ENCODE measurements around the gene GFRA1. TPM values are rescaled to one million over a fixed set of nuclear protein-coding genes. Genes with fewer than 3 reads are reported as not detected.
A peak's percentile ranks its signal among the peaks of the same experiment; 100 is the strongest.

Gene GFRA1
- total and polyA plus RNA-seq, 7 donors = under 0.01 to 115 (median 38.9) TPM

DNA sequence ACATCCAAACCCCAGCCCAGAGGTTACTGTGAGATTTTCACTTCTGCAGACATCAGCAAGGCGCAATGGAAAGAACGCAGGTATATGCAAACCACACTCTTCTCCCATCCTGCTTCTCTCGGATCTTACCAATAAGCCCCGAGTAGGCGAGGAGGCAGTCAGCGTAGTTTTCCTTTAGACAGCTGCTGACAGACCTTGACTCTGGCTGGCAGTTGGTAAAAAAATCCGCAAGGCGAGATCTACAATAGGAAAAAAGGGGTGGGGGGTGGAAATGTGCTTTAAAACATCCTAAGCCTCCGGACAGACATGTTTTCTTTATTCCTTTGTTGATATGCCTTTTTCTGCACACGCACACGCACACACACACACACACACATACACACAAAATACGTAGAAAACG, 176.5 kb downstream of the GFRA1 start:
- DNase-seq = no peak
- WGBS, 2 donors = 59 to 71% methylated on average over 13 of the region's 13 CpGs
- Histone ChIP-seq H3K4me1 (peaks cover 0 to 20% (median 11%) of the 10 kb centered on the region in 4 donors), H3K27me3 (no peaks in the 10 kb centered on the region), H3K36me3 (no peaks in the 10 kb centered on the region), H3K9me3 (no peaks in the 10 kb centered on the region), H3K27ac (no peak overlapping the region), H3K4me3 (no peak overlapping the region)
- no peak for TF ChIP-seq EP300 (IDR thresholded peaks at IDR 0.05)
- TF ChIP-seq POLR2AphosphoS5 (IDR thresholded peaks at IDR 0.05) = no peak
- TF ChIP-seq, protein P1, sequence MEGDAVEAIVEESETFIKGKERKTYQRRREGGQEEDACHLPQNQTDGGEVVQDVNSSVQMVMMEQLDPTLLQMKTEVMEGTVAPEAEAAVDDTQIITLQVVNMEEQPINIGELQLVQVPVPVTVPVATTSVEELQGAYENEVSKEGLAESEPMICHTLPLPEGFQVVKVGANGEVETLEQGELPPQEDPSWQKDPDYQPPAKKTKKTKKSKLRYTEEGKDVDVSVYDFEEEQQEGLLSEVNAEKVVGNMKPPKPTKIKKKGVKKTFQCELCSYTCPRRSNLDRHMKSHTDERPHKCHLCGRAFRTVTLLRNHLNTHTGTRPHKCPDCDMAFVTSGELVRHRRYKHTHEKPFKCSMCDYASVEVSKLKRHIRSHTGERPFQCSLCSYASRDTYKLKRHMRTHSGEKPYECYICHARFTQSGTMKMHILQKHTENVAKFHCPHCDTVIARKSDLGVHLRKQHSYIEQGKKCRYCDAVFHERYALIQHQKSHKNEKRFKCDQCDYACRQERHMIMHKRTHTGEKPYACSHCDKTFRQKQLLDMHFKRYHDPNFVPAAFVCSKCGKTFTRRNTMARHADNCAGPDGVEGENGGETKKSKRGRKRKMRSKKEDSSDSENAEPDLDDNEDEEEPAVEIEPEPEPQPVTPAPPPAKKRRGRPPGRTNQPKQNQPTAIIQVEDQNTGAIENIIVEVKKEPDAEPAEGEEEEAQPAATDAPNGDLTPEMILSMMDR (IDR thresholded peaks at IDR 0.05) = no peak
- TF ChIP-seq POLR2A (IDR thresholded peaks at IDR 0.05) = no peak
- intact Hi-C loops (cut with DNase I) = no loop called here

DNA sequence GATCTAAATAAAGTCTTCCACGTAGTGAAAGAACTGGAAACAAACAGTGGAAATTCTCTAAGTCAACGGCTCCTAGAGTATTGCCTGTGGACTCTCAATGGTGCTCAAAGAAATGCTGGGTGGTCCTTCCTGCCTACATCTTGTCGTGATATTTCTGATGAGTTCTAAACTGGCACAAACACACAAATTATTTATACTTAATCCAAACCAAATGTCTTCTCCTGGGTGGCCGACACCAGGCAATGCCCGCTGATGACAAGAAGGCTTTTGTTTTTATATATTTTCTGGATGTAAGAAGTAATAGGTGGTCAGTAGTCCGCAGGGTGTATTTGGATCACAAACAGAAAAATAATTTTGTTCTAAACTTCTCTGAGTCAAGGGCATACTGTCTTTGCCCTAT, 178.7 kb downstream of the GFRA1 start:
- intact Hi-C loops (cut with DNase I) = no loop called here
- Histone ChIP-seq H3K9me3 (no peaks in the 10 kb centered on the region), H3K36me3 (no peaks in the 10 kb centered on the region), H3K4me3 (no peak overlapping the region), H3K27me3 (no peaks in the 10 kb centered on the region), H3K27ac (no peak overlapping the region), H3K4me1 (peaks cover 0 to 22% (median 14%) of the 10 kb centered on the region in 4 donors)
- DNase-seq = no peak
- 74 to 79% methylated on average over 6 of the region's 6 CpGs for WGBS, 2 donors
- TF ChIP-seq EP300 (IDR thresholded peaks at IDR 0.05) (no peak), POLR2A (IDR thresholded peaks at IDR 0.05) (no peak), POLR2AphosphoS5 (IDR thresholded peaks at IDR 0.05) (no peak)
- TF ChIP-seq, protein P1 (IDR thresholded peaks at IDR 0.05) = no peak

DNA sequence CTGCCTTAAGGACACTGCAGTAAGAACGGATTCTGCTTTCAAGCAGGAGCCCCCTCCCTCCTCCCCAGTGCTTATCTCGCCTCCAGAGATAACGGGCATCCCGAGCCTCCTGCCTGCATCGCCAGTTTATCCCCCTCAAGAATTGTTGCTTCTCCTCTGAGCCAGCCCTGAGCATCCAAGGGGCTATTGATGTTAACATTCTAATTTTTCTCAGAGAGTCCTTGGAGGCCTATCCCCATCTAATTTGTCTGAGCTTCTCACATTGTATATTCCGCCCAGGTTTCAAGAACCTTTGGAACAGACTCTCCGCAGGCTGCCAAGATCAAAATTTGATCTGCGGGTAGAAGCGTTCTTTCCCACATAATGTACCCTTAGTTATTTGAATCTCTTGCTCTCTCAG, 180.0 kb downstream of the GFRA1 start:
- Histone ChIP-seq H3K36me3 (no peaks in the 10 kb centered on the region), H3K27me3 (no peaks in the 10 kb centered on the region), H3K27ac (no peak overlapping the region), H3K9me3 (no peaks in the 10 kb centered on the region), H3K4me3 (no peak overlapping the region), H3K4me1 (peaks cover 0 to 16% (median 9%) of the 10 kb centered on the region in 4 donors)
- WGBS, 2 donors = 82 to 89% methylated on average over 9 of the region's 9 CpGs
- intact Hi-C loops (cut with DNase I) = no loop called here
- no peak for TF ChIP-seq POLR2AphosphoS5 (IDR thresholded peaks at IDR 0.05)
- no peak for TF ChIP-seq EP300 (IDR thresholded peaks at IDR 0.05)
- TF ChIP-seq, protein P1 (IDR thresholded peaks at IDR 0.05) = no peak
- no peak for TF ChIP-seq POLR2A (IDR thresholded peaks at IDR 0.05)
- no peak for DNase-seq

DNA sequence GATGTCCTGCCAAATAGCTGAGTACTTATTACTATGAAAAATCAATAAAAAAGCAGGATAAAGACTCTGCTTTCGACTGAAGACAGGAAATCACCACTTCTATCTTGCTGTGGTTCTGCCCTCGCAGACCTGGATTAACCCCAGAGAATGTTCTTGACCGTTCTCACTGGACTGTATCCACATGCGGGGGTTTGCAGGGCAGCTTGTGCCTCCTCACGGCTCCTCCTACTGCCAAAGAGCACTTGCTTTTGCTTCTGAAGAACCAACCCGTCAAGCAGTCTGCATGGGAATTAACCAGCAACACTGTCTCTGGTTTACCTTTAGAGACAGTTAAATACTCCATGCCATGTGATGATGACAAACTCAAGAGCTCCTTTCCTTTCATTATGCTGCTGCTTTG, 184.0 kb downstream of the GFRA1 start:
- Histone ChIP-seq H3K27me3 (no peaks in the 10 kb centered on the region), H3K27ac (no peak overlapping the region), H3K4me3 (no peak overlapping the region), H3K4me1 (peaks cover 0 to 12% (median 7%) of the 10 kb centered on the region in 4 donors), H3K9me3 (no peaks in the 10 kb centered on the region), H3K36me3 (no peaks in the 10 kb centered on the region)
- DNase-seq = no peak
- no peak for TF ChIP-seq EP300 (IDR thresholded peaks at IDR 0.05)
- TF ChIP-seq POLR2AphosphoS5 (IDR thresholded peaks at IDR 0.05) = peak in 2 of 4 donors; percentile 39 to 50
- TF ChIP-seq POLR2A (IDR thresholded peaks at IDR 0.05) = no peak
- TF ChIP-seq, protein P1 (IDR thresholded peaks at IDR 0.05) = no peak
- 67 to 74% methylated on average over 6 of the region's 6 CpGs for WGBS, 2 donors
- intact Hi-C loops (cut with DNase I) = no loop called here

DNA sequence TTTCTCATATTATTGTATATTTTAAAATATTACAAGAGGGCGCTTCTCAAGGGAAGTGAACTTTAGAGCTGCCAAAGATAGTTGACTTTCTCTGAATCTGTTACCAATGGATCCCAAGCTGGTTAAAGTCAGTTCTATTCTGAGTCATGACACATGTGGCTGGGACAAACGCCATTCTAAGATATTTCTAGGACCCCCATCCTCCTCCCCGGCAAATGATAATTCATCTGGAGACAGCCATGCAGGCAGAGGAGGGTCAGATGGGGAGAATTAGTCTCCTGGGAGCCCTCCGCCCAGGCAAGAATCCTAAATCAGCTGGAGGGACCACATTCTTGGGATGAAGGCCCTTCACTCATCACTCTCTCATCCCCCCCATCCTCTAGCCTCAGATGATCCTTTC, 187.7 kb downstream of the GFRA1 start:
- TF ChIP-seq, protein P1 (IDR thresholded peaks at IDR 0.05) = no peak
- H3K4me1 ChIP-seq = peaks cover 0 to 12% (median 7%) of the 10 kb centered on the region in 4 donors
- no peaks in the 10 kb centered on the region for H3K27me3 ChIP-seq
- no peak overlapping the region for H3K27ac ChIP-seq
- WGBS, 2 donors = 75 to 79% methylated on average over 4 of the region's 4 CpGs
- DNase-seq = no peak
- no peaks in the 10 kb centered on the region for H3K36me3 ChIP-seq
- H3K9me3 ChIP-seq = no peaks in the 10 kb centered on the region
- H3K4me3 ChIP-seq = no peak overlapping the region
- intact Hi-C loops (cut with DNase I) = no loop called here
